ENCODE data around the gene WDR38.

Gene WDR38

DNA sequence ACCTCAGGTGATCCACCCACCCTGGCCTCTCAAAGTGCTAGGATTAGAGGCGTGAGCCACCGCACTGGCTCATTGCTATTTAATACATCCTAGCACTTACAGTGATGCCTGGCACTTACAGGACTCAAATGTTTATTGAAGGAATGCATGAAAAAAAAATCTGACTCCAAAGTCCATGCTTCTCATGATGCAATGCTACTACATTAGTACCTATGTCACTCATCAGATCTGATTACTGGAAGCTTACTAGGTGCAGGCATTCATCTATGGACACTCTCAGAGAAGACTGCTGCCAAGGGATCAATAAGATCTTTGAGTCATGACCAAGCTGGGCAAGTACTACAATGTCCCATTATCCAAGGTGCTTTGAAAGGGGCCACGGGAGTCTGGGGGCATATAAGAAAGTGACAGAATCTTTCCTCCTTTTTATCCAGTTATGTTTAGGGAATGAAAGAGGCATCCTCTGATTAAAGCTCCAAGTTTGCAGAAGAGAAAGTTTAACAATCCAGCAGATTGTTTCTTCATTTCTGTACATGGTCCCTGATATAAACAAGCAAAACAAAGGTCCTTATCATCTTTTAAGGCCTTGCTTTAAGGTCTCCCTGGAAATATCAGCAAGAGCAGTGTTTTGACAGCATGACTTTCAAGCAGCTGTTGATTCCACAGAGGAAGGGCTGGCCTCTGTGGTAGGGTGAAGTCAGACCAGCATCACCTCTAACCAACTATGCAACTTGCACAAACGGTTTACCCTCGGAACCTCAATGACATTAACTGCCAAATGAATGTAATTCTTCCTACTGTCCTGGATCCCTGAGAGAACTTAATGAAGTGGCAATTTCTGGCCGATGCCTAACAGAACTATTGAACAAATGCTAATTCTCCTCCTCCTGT, 44.6 kb downstream of the WDR38 start:
- TF ChIP-seq GATA2 (IDR thresholded peaks at IDR 0.05; ENCODE audit: low read depth, low read length) (no peak), GATA3 (IDR thresholded peaks at IDR 0.05; ENCODE audit: low read depth, low read length) (no peak)

- TF ChIP-seq GATA3 (IDR thresholded peaks at IDR 0.05; ENCODE audit: low read depth, low read length) (no peak), GATA2 (IDR thresholded peaks at IDR 0.05; ENCODE audit: low read depth, low read length) (no peak)
Measured at GRCh38 chr9:124899845-124900244, 46.6 kb downstream of the WDR38 start.

- TF ChIP-seq GATA2 (IDR thresholded peaks at IDR 0.05; ENCODE audit: low read depth, low read length) (no peak), GATA3 (IDR thresholded peaks at IDR 0.05; ENCODE audit: low read depth, low read length) (no peak)
Measured at GRCh38 chr9:124906966-124907365, 53.7 kb downstream of the WDR38 start.
